Epithelial cell of esophagus (primary cell): Measurements from ENCODE around the gene GPR17.

Source experiments
- DNase-seq: peaks from one replicate; pipeline ENCODE4 v3.0.0; 2010; ENCODE audit warnings: low read depth
- H3K4me3 ChIP-seq: 2 replicates; pipeline ENCODE4 v1.5.1; 2011; ENCODE audit warnings: mild to moderate bottlenecking, low read length, control low read depth
- TF ChIP-seq, protein P1 (sequence below): IDR thresholded peaks from 2 replicates; pipeline ENCODE4 v1.5.1; 2011; ENCODE audit warnings: low read depth, mild to moderate bottlenecking, low read length, control low read depth, inconsistent platforms; ENCODE audit not compliant: insufficient read depth; ENCODE audit errors: missing control alignments

Gene GPR17

DNA sequence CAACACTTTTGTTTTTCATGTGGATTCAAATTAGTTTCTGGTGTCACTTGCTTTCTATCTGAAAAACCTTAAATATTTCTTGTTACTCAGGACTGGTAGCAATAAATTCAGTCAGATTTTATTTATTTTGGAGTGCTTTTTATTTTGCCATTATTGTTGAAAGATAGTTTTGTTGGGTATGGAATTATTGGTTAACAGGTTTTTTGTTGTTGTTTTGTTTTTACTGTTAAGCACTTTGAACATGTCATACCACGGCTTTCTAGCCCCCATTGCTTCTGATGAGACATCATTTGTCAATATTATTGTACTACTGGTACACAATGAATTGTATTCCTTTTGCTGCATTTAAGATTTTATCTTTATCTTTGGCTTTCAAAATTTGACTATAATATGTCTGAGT lies 42.5 kb downstream of the GPR17 start:
- TF ChIP-seq, protein P1, sequence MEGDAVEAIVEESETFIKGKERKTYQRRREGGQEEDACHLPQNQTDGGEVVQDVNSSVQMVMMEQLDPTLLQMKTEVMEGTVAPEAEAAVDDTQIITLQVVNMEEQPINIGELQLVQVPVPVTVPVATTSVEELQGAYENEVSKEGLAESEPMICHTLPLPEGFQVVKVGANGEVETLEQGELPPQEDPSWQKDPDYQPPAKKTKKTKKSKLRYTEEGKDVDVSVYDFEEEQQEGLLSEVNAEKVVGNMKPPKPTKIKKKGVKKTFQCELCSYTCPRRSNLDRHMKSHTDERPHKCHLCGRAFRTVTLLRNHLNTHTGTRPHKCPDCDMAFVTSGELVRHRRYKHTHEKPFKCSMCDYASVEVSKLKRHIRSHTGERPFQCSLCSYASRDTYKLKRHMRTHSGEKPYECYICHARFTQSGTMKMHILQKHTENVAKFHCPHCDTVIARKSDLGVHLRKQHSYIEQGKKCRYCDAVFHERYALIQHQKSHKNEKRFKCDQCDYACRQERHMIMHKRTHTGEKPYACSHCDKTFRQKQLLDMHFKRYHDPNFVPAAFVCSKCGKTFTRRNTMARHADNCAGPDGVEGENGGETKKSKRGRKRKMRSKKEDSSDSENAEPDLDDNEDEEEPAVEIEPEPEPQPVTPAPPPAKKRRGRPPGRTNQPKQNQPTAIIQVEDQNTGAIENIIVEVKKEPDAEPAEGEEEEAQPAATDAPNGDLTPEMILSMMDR: no peak
- H3K4me3 ChIP-seq: no peak overlapping the region
- no peak for DNase-seq

DNA sequence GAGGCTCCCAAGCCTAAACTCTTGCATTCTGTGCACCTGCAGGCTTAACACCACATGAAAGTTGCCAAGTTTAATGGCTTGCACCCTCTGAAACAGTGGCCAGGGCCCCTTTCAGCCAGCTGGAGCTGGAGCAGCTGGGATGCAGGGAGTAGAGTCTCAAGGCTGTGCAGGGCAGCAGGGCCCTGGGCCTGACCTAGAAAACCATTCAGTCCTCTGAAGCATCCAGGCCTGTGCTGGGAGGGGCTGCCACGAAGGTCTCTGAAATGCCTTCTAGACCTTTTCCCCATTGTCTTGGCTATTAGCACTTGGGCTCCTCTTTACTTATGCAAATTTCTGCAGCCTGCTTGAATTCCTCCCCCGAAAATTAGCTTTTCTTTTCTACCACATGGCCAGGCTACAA lies 44.7 kb downstream of the GPR17 start:
- TF ChIP-seq, protein P1: no peak
- DNase-seq: no peak
- H3K4me3 ChIP-seq: no peak overlapping the region

DNA sequence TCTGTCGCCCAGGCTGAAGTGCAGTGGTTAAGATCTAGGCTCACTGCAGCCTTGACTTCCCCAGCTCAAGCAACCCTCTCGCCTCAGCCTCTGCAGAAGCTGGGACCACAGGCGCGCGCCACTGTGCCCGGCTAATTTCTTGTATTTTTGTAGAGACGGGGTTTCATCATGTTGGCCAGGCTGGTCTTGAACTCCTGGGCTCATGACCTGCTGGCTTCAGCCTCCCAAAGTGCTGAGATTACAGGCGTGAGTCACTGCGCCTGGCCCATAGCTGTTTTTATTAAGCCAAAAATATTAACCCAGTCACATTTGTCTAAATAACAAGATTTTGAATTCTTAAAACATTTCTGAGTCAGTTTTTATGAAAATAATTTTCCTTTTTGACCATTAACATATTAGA lies 49.0 kb downstream of the GPR17 start:
- TF ChIP-seq, protein P1: no peak
- no peak for DNase-seq
- no peak overlapping the region for H3K4me3 ChIP-seq

DNA sequence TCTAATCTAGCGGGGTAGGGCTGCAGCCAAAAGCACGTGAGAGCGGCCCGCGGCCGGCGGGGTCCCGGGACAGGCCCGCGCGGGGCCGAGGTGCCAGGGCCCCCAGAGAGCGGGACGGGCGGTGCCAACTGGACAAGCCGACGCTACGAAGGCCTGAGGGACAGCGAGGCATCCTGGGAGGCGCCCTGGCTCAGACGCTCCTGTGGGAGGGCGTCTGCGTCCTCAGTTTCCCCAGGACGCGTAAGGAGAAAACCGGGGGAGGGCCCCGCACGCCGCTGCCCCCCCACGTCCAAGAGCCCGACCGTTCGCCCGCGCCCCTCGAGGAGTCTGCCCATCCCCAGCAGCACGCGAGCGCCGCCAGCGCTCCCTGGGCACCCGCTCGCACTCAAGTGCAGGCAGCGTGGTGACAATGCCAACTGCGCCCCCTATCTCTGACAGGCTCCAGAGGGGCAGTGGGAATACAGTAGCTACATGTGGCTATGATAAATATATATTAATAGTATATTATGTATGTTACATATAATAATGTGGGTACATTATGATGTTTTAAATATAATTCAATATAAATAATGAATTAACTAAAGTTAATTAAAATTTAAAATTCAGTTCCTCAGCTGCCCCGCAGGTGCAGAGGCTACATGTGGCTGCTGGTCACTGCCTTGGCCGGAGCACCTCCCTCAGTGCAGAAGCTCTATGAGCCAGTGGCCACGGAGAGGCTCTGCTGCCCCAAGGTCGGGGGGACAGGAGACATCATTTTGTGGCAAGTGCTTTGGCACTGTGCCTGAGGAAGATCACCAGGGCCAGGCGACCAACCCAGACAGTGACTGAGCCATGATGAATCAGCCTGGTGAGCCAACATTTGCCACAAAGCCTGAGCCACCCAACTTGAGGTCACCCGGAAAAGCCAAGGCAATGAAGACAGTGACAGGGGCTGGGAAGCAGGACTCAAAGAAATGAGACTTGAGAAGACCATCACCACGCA lies 49.8 kb downstream of the GPR17 start:
- peak; percentile 66 for DNase-seq
- TF ChIP-seq, protein P1: peak; percentile 49
- no peak overlapping the region for H3K4me3 ChIP-seq

DNA sequence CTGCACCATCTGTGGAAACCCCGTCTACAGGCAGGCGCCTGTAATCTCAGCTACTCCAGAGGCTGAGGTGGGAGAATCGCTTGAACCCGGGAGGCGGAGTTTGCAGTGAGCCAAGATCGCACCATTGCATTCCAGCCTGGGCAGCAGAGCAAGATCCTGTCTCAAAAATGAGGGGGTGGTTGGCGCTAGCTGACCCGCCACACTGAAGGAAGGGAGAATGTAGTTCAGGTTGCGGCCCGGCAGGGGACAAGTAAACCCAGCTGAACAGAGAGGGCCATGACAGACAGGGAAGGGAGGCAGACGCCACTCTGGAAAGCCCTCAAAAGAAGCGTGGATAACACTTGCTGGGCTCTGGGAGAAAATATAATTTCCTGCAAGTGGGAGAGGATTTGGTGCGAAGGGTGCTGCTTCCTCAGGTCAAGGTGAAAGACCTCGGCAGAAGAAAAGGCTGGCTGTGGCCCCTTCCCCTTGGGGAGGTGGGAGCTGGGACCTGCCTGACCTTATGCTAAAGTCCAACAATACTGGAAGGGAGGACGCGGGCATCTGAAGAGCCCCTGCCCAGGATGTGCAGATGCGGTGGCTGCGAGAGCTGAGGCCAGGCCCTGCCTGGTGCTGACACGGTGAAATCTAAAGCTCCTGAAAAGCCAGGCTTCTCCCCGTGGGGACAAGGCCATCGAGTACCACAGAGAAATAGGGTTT lies 51.7 kb downstream of the GPR17 start:
- H3K4me3 ChIP-seq: no peak overlapping the region
- TF ChIP-seq, protein P1: no peak
- DNase-seq: no peak

DNA sequence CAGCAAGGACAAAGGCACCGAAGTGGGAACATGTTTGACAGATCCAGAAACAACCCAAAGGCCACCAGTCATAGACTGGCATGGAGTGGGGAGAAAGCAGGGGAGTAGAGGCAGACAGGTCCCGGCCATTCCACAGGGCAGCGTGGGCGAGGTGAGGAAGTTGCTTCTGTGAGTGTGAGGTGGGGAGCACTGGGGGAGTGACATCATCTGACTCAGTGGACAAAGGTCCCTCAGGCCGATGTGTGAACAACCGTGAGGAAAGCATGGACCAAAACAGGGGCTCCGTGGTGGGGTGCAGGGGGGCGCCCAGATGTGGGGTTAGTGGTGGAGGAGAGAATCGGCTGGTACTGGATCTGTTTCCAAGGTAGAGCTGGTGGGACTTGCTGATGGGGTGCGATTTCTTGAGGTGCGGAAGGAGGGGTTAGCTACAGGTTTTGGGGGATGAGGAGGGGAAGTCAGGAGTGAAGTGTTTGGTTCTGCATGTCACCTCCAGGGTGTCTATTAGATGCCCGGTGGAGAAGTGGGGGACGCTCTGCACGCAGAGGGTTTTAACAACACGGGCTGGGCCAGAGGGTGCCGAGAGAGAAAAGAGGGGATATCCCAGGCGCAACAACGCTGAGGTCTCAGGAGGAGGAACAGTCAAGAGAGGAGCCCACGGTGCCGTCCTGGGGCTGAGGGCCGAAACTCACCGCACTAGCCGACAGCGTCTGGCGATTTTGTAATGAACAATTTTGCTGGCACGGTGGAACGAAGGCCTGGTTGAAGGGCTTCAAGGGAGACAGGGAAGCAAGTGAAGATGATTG lies 52.8 kb downstream of the GPR17 start:
- DNase-seq: no peak
- no peak overlapping the region for H3K4me3 ChIP-seq
- TF ChIP-seq, protein P1: no peak
